Endodermal cell (in vitro differentiated cells): ENCODE data around the gene TNFAIP8L3. TPM values are rescaled to one million over a fixed set of nuclear protein-coding genes. Genes with fewer than 3 reads are reported as not detected.

Experiments used
- DNase-seq: peaks from one replicate; pipeline ENCODE4 v3.0.0-alpha.2; 2017
- H3K27ac ChIP-seq: 2 replicates; pipeline ENCODE4 v1.5.1; 2013; ENCODE audit warnings: mild to moderate bottlenecking, low read depth, low read length, moderate library complexity
- H3K27me3 ChIP-seq: 2 replicates; pipeline ENCODE4 v1.6.1; 2013; ENCODE audit warnings: mild to moderate bottlenecking, low read length, moderate library complexity; ENCODE audit not compliant: insufficient read depth, control insufficient read depth, poor library complexity, severe bottlenecking
- H3K36me3 ChIP-seq: 2 replicates; pipeline ENCODE4 v1.7.0; 2013; ENCODE audit warnings: mild to moderate bottlenecking, low read length, moderate library complexity; ENCODE audit not compliant: control insufficient read depth, insufficient read depth
- H3K4me1 ChIP-seq: one replicate; pipeline ENCODE4 v1.7.0; 2013; ENCODE audit warnings: low read length; ENCODE audit not compliant: control insufficient read depth, insufficient read depth
- H3K4me3 ChIP-seq: 2 replicates; pipeline ENCODE4 v1.5.1; 2013; ENCODE audit warnings: mild to moderate bottlenecking, low read length, moderate library complexity
- H3K9ac ChIP-seq: 2 replicates; pipeline ENCODE4 v1.6.1; 2013; ENCODE audit warnings: mild to moderate bottlenecking, low read length, moderate library complexity; ENCODE audit not compliant: poor library complexity, severe bottlenecking; ENCODE audit errors: extremely low read depth
- H3K9me3 ChIP-seq: 2 replicates; pipeline ENCODE4 v1.6.1; 2013; ENCODE audit warnings: mild to moderate bottlenecking, low read length, moderate library complexity; ENCODE audit not compliant: control insufficient read depth
- H3K27ac Mint-ChIP-seq: 2 replicates; pipeline ENCODE4 v1.8.0; 2020; ENCODE audit warnings: mixed read lengths
- H3K27me3 Mint-ChIP-seq: 2 replicates; pipeline ENCODE4 v1.8.0; 2021; ENCODE audit warnings: mild to moderate bottlenecking, mixed read lengths; ENCODE audit not compliant: insufficient read depth
- H3K36me3 Mint-ChIP-seq: 2 replicates; pipeline ENCODE4 v1.8.0; 2020; ENCODE audit warnings: low read depth, mixed read lengths
- H3K4me1 Mint-ChIP-seq: 2 replicates; pipeline ENCODE4 v1.8.0; 2020; ENCODE audit warnings: mixed read lengths
- H3K4me3 Mint-ChIP-seq: 2 replicates; pipeline ENCODE4 v1.8.0; 2020; ENCODE audit warnings: mild to moderate bottlenecking, moderate library complexity, mixed read lengths
- H3K9me3 Mint-ChIP-seq: 2 replicates; pipeline ENCODE4 v1.8.0; 2020; ENCODE audit warnings: mild to moderate bottlenecking, mixed read lengths
- WGBS, 2 experiments: methylation state at CpG; one replicate each; pipeline versions ENCODE4 v1.1.5 to v1.1.7; 2013; ENCODE audit warnings: missing lambda C conversion rate in 2 of 2, mixed read lengths in 1 of 2; ENCODE audit not compliant: insufficient coverage in 1 of 2, insufficient read length in 1 of 2; 5-methylcytosine and 5-hydroxymethylcytosine counted together
- total RNA-seq, 2 donors: library from RNA; stranded (reverse); fragmentation: NEBNext Ultra II Directional in 1 of 2; extraction: Animal tissue kit (Norgen Biotek cat#: 25700) in 1 of 2; gene quantifications; 2 replicates in 1 of 2; 3 replicates in 1 of 2; pipeline ENCODE4 v1.2.1, GENCODE V29; 2021
- TF ChIP-seq, protein P1 (sequence below): fragments of 200-600 bp; sonication (generic); conservative IDR thresholded peaks from 2 replicates; pipeline ENCODE4 v1.5.0; 2021; ENCODE audit warnings: antibody characterized with exemption, mild to moderate bottlenecking

TNFAIP8L3 gene
- total RNA-seq, 2 donors from 2014 or later: 0.31 TPM; not detected in 1

DNA sequence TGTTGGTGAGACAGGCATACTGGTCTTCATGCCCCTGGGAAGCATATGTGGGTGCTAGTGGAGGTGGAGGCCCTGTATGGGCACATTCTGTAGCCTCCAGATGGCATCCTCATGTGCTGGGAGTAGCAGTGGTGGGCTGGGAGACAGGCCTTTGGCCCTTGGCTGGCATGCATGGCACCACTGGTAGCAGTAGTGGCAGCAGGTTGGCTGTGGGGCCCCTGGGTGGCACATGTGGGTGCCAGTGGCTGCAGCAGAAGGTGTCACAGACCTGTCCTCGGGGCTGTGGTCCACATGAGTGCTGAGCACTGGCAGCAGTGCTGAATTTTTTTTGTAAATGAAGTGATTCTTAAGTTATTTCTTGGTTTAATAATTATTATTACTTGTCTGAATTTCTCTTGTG, 71.2 kb downstream of the TNFAIP8L3 start:
- WGBS, 2 experiments: 88 to 100% methylated on average over 1 of the region's 1 CpG
- Histone ChIP-seq H3K27ac (no peak overlapping the region), H3K4me3 (no peak overlapping the region), H3K36me3 (no peaks in the 10 kb centered on the region), H3K27me3 (no peaks in the 10 kb centered on the region), H3K9ac (no peak overlapping the region), H3K4me1 (no peaks in the 10 kb centered on the region), H3K9me3 (peaks cover 18% of the 10 kb centered on the region)
- no peaks in the 10 kb centered on the region for H3K4me1 Mint-ChIP-seq
- TF ChIP-seq, protein P1, sequence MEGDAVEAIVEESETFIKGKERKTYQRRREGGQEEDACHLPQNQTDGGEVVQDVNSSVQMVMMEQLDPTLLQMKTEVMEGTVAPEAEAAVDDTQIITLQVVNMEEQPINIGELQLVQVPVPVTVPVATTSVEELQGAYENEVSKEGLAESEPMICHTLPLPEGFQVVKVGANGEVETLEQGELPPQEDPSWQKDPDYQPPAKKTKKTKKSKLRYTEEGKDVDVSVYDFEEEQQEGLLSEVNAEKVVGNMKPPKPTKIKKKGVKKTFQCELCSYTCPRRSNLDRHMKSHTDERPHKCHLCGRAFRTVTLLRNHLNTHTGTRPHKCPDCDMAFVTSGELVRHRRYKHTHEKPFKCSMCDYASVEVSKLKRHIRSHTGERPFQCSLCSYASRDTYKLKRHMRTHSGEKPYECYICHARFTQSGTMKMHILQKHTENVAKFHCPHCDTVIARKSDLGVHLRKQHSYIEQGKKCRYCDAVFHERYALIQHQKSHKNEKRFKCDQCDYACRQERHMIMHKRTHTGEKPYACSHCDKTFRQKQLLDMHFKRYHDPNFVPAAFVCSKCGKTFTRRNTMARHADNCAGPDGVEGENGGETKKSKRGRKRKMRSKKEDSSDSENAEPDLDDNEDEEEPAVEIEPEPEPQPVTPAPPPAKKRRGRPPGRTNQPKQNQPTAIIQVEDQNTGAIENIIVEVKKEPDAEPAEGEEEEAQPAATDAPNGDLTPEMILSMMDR: no peak
- H3K27me3 Mint-ChIP-seq: no peaks in the 10 kb centered on the region
- no peak overlapping the region for H3K4me3 Mint-ChIP-seq
- no peak overlapping the region for H3K27ac Mint-ChIP-seq
- DNase-seq: no peak
- peaks cover 23% of the 10 kb centered on the region for H3K9me3 Mint-ChIP-seq
- peaks cover 2% of the 10 kb centered on the region for H3K36me3 Mint-ChIP-seq

DNA sequence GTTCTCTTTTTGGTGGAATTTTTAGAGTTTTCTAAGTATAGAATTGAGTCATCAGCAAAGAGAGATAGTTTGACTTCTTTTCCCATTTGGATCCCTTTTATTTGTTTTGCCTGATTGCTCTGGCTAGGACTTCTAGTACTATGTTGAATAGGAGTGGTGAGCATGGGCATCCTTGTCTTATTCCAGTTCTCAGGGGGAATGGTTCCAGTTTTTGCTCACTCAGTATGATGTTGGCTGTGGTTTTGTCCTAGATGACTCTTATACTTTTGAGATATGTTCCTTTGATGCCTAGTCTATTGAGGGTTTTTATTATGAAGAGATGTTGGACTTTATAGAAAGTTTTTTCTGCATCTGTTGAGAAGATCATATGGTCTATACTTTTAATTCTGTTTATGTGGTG, 72.5 kb downstream of the TNFAIP8L3 start:
- TF ChIP-seq, protein P1: no peak
- no peaks in the 10 kb centered on the region for H3K27me3 ChIP-seq
- H3K36me3 Mint-ChIP-seq: peaks cover 2% of the 10 kb centered on the region
- peaks cover 8% of the 10 kb centered on the region for H3K9me3 ChIP-seq
- no peak overlapping the region for H3K4me3 Mint-ChIP-seq
- peaks cover 13% of the 10 kb centered on the region for H3K9me3 Mint-ChIP-seq
- H3K27ac ChIP-seq: no peak overlapping the region
- no peak overlapping the region for H3K27ac Mint-ChIP-seq
- no peaks in the 10 kb centered on the region for H3K36me3 ChIP-seq
- H3K4me3 ChIP-seq: no peak overlapping the region
- H3K9ac ChIP-seq: no peak overlapping the region
- no peak for DNase-seq
- H3K4me1 ChIP-seq: no peaks in the 10 kb centered on the region
- H3K4me1 Mint-ChIP-seq: no peaks in the 10 kb centered on the region
- no peaks in the 10 kb centered on the region for H3K27me3 Mint-ChIP-seq

DNA sequence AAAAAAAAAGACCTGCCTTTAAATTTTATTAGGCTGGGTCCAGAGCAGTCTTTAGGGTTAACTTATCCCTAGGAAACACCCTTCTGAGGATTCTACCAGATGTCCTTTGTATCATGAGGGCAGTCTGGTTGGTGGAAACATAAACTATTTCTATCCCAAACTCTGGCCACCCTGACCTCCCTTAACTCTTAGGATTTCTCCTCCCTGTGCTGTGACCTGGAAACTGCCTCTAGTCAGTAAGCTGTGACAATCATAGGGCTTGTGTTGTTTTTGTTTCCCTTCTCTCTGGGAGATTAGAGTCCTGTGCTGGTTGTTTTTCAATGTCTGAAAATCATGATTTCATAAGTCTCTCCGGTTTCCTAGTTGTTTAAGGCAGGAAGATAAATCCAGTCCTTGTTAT, 78.1 kb downstream of the TNFAIP8L3 start:
- Mint-ChIP-seq H3K4me3 (no peak overlapping the region), H3K4me1 (no peaks in the 10 kb centered on the region), H3K27me3 (no peaks in the 10 kb centered on the region), H3K9me3 (peaks cover 8% of the 10 kb centered on the region), H3K27ac (no peak overlapping the region), H3K36me3 (peaks cover 4% of the 10 kb centered on the region)
- H3K9me3 ChIP-seq: peaks cover 12% of the 10 kb centered on the region
- H3K27ac ChIP-seq: no peak overlapping the region
- no peaks in the 10 kb centered on the region for H3K4me1 ChIP-seq
- no peak overlapping the region for H3K4me3 ChIP-seq
- 100% methylated on average over 1 of the region's 1 CpG; no CpG with 5 or more reads in 1 of the 2 experiments for WGBS, 2 experiments
- no peak for DNase-seq
- no peaks in the 10 kb centered on the region for H3K27me3 ChIP-seq
- no peak overlapping the region for H3K9ac ChIP-seq
- H3K36me3 ChIP-seq: no peaks in the 10 kb centered on the region
- TF ChIP-seq, protein P1: no peak
